AG04450 (cell line): ENCODE results near the gene ZBTB11. TPM values are rescaled to one million over a fixed set of nuclear protein-coding genes. Genes with fewer than 3 reads are reported as not detected.

ENCODE experiments used
- CTCF ChIA-PET: fragments of 300-600, 350-600 bp; formaldehyde crosslinking; extraction: SDS; loops from one replicate; lab custom pipeline; 2022; ENCODE audit warnings: antibody characterized with exemption, inconsistent platforms; lab: Charles Lee
- POLR2A ChIA-PET: fragments of 350-600 bp; formaldehyde crosslinking; extraction: SDS; loops from one replicate; lab custom pipeline; 2021; ENCODE audit warnings: antibody characterized with exemption, inconsistent platforms; lab: Yijun Ruan, JAX
- DNase-seq: peaks from one replicate; pipeline ENCODE4 v3.0.0-alpha.2; 2011; ENCODE audit warnings: low read depth, low spot score
- H3K27ac ChIP-seq: one replicate; pipeline ENCODE4 v1.5.1; 2012; ENCODE audit warnings: low read depth, low read length, control low read depth
- H3K27me3 ChIP-seq: one replicate; pipeline ENCODE4 v1.6.0; 2012; ENCODE audit warnings: low read length; ENCODE audit not compliant: control insufficient read depth, insufficient read depth
- H3K4me3 ChIP-seq: 2 replicates; pipeline ENCODE4 v1.5.1; 2011; ENCODE audit warnings: mild to moderate bottlenecking, low read depth, low read length, control low read depth
- H3K9me3 ChIP-seq: 2 replicates; pipeline ENCODE4 v1.5.1; 2012; ENCODE audit warnings: low read length; ENCODE audit not compliant: control insufficient read depth, insufficient read depth
- polyA plus RNA-seq: library from polyadenylated mRNA; depleted of rRNA; stranded (reverse); fragments of >200 nt; gene quantifications from 2 replicates; pipeline ENCODE4 v1.2.3, GENCODE V29; 2011
- TF ChIP-seq, protein P1 (sequence below): IDR thresholded peaks from 2 replicates; pipeline ENCODE4 v1.5.1; 2011; ENCODE audit warnings: low read depth, low read length, control low read depth, inconsistent platforms

ZBTB11 gene
- polyA plus RNA-seq, 1 experiment: 13.8 TPM

DNA sequence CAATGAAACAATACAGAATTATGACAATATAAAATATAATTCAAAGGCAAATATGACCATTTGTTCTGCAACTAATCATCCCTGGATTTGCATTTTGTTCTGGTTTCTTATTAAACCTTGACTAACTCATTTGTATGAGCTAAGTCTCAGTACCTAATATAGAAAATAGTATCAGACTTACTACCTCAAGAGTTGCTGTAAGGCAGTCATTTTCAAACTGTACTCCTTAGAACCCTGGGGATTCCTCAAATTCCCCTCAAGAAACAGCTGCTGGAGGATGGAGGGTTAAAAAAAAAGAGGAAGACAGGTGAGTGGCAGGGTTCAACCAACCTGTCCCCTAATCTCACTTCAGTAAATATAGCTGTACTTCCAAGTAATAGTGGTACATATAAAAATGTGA is 11.1 kb downstream of the ZBTB11 start:
- no peak overlapping the region for H3K27ac ChIP-seq
- H3K9me3 ChIP-seq: no peaks in the 10 kb centered on the region
- POLR2A ChIA-PET: interaction anchor here (1.3 kb wide), 1 partner anchor 10 kb away, joined by 3 read pairs; no protein-coding TSS in a partner anchor
- CTCF ChIA-PET: interaction anchor here (1.6 kb wide), 1 partner anchor 93 kb away, joined by 3 read pairs; the partner anchor contains the start of gene PCNP
- H3K4me3 ChIP-seq: no peak overlapping the region
- H3K27me3 ChIP-seq: no peaks in the 10 kb centered on the region
- no peak for DNase-seq
- TF ChIP-seq, protein P1, sequence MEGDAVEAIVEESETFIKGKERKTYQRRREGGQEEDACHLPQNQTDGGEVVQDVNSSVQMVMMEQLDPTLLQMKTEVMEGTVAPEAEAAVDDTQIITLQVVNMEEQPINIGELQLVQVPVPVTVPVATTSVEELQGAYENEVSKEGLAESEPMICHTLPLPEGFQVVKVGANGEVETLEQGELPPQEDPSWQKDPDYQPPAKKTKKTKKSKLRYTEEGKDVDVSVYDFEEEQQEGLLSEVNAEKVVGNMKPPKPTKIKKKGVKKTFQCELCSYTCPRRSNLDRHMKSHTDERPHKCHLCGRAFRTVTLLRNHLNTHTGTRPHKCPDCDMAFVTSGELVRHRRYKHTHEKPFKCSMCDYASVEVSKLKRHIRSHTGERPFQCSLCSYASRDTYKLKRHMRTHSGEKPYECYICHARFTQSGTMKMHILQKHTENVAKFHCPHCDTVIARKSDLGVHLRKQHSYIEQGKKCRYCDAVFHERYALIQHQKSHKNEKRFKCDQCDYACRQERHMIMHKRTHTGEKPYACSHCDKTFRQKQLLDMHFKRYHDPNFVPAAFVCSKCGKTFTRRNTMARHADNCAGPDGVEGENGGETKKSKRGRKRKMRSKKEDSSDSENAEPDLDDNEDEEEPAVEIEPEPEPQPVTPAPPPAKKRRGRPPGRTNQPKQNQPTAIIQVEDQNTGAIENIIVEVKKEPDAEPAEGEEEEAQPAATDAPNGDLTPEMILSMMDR: no peak

DNA sequence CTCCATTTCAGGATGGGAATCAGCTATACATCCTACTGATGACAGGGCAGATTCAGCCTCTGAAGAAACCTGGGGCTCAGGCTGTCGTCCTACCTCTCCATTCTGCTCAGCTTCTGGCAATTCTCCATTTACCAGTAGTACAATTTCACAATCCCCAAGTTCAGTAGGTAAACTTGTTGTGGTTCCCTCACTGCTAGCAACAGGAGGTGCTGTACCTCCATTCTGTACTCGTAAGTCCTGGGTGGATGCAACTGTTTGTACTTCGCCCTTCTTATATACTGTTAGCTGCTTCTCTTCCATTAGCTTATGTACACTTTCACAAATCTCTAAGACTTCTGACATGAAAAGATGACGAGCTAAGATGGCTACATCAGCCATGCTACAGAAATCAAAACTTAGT is 11.6 kb downstream of the ZBTB11 start:
- Histone ChIP-seq H3K9me3 (no peaks in the 10 kb centered on the region), H3K4me3 (no peak overlapping the region), H3K27me3 (no peaks in the 10 kb centered on the region), H3K27ac (no peak overlapping the region)
- no peak for DNase-seq
- ChIA-PET POLR2A (interaction anchor here (1.3 kb wide), 1 partner anchor 11 kb away, joined by 3 read pairs; no protein-coding TSS in a partner anchor), CTCF (interaction anchor here (1.6 kb wide), 1 partner anchor 92 kb away, joined by 3 read pairs; the partner anchor contains the start of gene PCNP)
- TF ChIP-seq, protein P1: no peak

DNA sequence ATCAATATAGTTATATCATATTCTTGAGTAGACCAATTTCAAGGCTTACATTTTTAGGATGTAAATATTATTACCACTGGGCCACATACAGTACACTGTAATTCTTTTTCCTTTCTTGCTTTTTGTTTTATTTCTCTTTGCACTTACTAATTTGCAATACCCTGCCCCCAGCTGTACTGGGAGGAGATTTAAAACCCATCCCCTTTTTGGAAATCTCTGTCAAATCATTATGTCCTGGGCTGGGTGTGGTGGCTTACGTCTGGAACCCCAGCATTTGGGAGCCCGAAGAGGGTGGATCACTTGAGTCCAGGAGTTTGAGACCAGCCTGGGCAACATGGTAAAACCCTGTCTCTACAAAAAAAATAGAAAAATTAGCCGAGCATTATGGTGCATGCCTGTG is 16.2 kb downstream of the ZBTB11 start:
- TF ChIP-seq, protein P1: no peak
- H3K4me3 ChIP-seq: no peak overlapping the region
- no peak for DNase-seq
- POLR2A ChIA-PET: no interaction called here
- no peaks in the 10 kb centered on the region for H3K9me3 ChIP-seq
- no peak overlapping the region for H3K27ac ChIP-seq
- H3K27me3 ChIP-seq: no peaks in the 10 kb centered on the region
- CTCF ChIA-PET: no interaction called here

DNA sequence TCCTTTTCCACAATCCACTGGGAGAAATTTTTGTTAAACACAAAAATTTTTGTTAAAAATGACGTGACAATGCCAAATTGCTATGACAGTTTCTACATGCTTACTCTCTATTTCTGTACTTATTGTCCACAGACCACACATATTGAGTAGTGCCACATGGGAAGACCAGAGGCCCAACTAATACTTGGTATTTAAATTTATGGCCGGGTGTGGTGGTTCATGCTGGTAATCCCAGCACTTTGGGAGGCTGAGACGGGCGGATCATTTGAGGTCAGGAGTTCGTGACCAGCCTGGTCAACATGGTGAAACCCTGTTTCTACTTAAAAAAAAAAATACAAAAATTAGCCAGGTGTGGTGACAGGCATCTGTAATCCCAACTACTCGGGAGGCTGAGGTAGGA is 20.3 kb downstream of the ZBTB11 start:
- POLR2A ChIA-PET: no interaction called here

DNA sequence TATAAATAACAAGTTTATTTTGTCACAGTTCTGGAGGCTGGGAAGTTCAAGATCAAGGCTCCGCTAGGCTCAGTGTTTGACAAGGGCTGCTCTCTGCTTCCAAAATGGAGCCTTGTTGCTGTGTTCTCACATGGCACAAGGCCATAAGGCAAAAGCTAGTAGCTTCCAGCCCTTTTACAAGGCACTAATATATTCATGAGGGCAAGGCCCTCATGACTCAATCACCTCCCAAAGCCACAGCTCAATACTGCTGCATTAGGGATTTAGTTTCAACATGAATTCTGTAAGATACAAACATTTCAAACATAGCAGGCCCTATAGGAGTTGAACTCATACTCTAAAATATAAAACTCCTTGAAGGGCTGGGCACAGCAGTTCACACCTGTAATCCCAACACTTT is 30.2 kb downstream of the ZBTB11 start:
- Histone ChIP-seq H3K27me3 (no peaks in the 10 kb centered on the region), H3K9me3 (no peaks in the 10 kb centered on the region), H3K4me3 (no peak overlapping the region), H3K27ac (no peak overlapping the region)
- ChIA-PET POLR2A (interaction anchor here (1.1 kb wide), 1 partner anchor 40 kb away, joined by 3 read pairs; the partner anchor contains the start of gene RPL24), CTCF (no interaction called here)
- DNase-seq: no peak
- TF ChIP-seq, protein P1: no peak

More for the DNA sequence above, 20.3 kb downstream of the ZBTB11 start:
- H3K9me3 ChIP-seq: no peaks in the 10 kb centered on the region
- H3K4me3 ChIP-seq: no peak overlapping the region
- CTCF ChIA-PET: no interaction called here
- H3K27ac ChIP-seq: no peak overlapping the region
- TF ChIP-seq, protein P1: no peak
- H3K27me3 ChIP-seq: no peaks in the 10 kb centered on the region
- DNase-seq: no peak
